22Rv1 (cell line): Measurements from ENCODE around the gene RRP1B.
"Not testable (repeated sequence)": the region's sequence is repeated elsewhere in the genome, so short reads cannot be mapped to it uniquely, and the experiment has no call there.

Experiments used
- H3K27ac ChIP-seq: fragments of 450-650 bp; 2 replicates; pipeline ENCODE4 v1.5.1; 2017
- ZFX ChIP-seq: fragments of 450-650 bp; IDR thresholded peaks from 2 replicates; pipeline ENCODE4 v1.6.1; 2017; ENCODE audit warnings: antibody characterized with exemption, borderline replicate concordance
- TF ChIP-seq, protein P1 (sequence below): fragments of 450-650 bp; IDR thresholded peaks from 2 replicates; pipeline ENCODE4 v1.5.1; 2017; ENCODE audit warnings: mild to moderate bottlenecking

RRP1B gene

DNA sequence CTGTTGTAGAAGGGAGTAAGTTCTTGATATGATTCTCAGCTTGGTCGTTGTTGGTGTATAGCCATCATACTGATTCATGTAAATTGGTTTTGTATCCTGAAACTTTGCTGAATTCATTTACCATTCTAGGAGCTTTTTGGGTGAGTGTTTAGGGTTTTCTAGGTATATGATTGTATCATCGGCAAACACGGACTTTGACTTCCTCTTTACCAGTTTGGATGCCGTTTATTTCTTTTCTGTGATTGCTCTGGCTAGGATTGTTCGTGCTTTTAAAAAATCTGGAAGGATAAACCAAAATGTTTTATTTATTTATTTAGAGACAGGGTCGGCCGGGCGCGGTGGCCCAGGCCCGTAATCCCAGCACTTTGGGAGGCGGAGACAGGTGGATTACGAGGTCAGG lies 20.6 kb downstream of the RRP1B start:
- H3K27ac ChIP-seq: no peak overlapping the region
- TF ChIP-seq ZFX: no peak
- TF ChIP-seq, protein P1, sequence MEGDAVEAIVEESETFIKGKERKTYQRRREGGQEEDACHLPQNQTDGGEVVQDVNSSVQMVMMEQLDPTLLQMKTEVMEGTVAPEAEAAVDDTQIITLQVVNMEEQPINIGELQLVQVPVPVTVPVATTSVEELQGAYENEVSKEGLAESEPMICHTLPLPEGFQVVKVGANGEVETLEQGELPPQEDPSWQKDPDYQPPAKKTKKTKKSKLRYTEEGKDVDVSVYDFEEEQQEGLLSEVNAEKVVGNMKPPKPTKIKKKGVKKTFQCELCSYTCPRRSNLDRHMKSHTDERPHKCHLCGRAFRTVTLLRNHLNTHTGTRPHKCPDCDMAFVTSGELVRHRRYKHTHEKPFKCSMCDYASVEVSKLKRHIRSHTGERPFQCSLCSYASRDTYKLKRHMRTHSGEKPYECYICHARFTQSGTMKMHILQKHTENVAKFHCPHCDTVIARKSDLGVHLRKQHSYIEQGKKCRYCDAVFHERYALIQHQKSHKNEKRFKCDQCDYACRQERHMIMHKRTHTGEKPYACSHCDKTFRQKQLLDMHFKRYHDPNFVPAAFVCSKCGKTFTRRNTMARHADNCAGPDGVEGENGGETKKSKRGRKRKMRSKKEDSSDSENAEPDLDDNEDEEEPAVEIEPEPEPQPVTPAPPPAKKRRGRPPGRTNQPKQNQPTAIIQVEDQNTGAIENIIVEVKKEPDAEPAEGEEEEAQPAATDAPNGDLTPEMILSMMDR: no peak

DNA sequence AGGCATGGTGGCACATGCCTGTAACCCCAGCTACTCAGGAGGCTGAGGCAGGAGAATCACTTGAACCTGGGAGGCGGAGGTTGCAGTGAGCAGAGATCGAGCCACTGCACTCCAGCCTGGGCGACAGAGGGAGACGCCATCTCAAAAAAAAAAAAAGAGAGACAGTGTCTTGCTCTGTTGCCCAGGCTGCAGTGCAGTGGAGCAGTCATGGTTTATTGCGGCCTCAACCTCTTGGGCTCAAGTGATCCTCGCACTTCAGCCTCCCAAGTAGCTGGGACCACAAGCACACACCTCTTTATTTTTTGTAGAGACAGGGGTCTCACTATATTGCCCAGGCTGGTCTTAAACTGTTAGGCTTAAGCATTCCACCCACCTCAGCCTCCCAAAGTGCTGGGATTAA lies 21.1 kb downstream of the RRP1B start:
- not testable (repeated sequence) for H3K27ac ChIP-seq

DNA sequence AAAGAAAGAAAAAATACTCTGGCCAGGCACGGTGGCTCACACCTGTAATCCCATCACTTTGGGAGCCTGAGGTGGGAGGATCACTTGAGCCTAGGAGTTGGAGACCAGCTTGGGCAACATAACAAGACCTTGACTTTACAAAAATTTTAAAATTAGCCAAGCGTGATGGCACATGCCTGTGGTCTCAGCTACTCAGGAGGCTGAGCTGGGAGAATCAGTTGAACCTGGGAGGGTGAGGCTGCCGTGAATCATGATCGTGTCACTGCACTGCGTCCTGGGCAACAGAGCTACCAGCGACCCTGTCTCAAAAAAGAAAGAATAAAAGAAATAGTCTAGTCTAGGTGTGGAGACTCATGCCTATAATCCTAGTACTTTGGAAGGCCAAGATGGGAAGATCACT lies 22.3 kb downstream of the RRP1B start:
- no peak for TF ChIP-seq ZFX
- TF ChIP-seq, protein P1: no peak
- H3K27ac ChIP-seq: no peak overlapping the region

DNA sequence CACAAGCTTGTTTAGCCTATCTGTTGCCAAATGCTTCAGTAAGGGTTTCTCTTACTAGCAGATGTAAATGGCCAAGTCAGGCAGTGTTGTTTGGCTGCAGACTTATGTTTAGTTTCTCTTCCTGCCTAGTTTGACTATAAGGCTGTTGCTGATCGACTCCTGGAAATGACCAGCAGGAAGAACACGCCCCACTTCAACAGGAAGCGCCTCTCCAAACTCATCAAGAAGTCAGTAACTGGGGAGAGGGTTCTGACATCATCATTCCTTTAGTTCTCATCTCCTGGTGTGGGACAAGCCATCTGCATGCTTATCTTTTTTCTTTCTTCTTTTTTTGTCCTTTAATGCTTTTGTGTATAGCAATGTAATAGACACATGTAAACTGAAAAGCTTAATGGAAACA lies 25.1 kb downstream of the RRP1B start:
- TF ChIP-seq ZFX: no peak
- TF ChIP-seq, protein P1: no peak
- H3K27ac ChIP-seq: no peak overlapping the region

DNA sequence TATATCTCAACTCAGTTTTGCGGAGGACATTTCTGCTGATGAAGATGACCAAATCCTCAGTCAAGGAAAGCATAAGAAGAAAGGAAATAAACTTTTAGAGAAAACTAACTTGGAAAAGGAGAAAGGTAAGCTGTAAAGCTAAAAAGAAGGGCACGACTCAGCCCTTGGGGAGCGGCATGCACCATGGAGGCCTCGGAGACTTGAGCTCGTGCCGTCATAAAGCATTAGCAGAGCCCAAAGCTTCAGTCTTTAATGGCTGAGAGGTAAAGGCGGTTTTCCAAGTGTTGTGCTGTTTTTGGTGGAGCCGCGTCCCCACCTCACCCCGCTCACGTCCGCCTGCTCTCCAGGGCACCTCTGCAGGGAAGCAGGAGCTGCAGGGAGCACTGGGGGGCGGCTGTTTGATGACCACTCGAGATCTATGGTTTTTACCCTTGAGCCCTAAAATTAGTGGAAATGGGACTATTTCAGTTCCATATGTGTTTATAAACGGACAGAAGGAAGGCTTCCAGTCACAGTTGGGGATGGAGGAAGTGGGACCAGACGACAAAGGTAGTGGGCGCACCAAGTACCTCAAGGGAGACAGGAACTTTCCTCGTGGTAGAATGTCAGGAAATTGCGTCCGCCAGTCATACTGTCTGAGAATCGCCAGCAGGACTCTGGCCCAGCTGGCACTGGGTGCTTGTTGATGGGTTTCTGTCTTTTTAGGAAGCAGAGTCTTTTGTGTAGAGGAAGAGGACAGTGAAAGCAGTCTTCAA lies 27.6 kb downstream of the RRP1B start:
- no peak for TF ChIP-seq ZFX
- TF ChIP-seq, protein P1: no peak
- H3K27ac ChIP-seq: no peak overlapping the region

DNA sequence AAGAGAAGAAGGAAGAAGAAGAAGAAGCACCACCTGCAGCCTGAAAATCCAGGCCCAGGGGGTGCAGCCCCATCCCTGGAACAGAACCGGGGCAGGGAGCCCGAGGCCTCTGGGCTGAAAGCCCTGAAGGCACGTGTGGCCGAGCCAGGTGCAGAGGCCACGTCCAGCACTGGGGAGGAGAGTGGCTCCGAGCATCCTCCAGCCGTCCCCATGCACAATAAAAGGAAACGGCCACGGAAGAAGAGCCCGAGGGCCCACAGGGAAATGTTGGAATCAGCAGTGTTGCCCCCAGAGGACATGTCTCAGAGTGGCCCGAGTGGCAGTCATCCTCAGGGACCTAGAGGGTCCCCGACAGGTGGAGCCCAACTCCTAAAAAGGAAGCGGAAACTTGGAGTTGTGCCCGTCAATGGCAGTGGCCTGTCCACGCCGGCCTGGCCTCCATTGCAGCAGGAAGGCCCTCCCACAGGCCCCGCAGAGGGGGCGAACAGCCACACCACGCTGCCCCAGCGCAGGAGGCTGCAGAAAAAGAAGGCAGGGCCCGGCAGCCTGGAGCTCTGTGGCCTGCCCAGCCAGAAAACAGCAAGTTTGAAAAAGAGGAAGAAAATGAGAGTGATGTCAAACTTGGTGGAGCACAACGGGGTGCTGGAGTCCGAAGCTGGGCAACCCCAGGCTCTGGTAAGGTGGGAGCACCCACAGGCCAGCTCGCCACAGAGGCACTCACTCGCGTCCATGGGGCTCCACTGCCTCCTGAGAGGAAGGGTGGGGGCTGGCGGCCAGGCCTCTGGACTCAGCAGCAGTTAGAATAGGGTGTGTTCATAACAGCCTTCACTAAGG lies 28.4 kb downstream of the RRP1B start:
- no peak overlapping the region for H3K27ac ChIP-seq
- TF ChIP-seq ZFX: no peak
- TF ChIP-seq, protein P1: no peak

DNA sequence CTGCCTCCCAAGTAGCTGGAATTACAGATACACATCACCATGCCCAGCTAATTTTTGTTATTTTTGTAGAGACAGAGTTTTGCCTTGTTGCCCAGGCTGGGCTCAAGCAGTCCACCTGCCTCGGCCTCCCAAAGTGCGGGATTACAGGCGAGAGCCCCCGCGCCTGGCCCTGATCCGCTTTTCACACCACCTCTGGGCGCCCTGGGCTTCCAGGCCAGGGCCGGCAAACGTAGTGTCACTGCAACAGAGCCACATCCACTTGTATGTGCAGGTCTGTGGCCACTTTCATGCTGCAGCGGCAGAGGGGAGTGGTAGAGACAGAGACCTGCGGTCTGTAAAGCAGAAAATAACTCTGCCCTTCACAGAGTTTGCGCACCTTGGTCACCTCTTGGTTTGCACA lies 29.5 kb downstream of the RRP1B start:
- TF ChIP-seq ZFX: no peak
- TF ChIP-seq, protein P1: no peak
- H3K27ac ChIP-seq: no peak overlapping the region
